Endothelial cell (in vitro differentiated cells): ENCODE results near the gene PLSCR1. TPM values are rescaled to one million over a fixed set of nuclear protein-coding genes. Genes with fewer than 3 reads are reported as not detected.

ENCODE experiments used
- DNase-seq: peaks from one replicate; pipeline ENCODE4 v3.0.0; 2021; ENCODE audit warnings: low spot score
- H3K27ac Mint-ChIP-seq: one replicate; pipeline ENCODE4 v1.8.0; 2021; ENCODE audit warnings: mixed read lengths, inconsistent platforms; ENCODE audit not compliant: unreplicated experiment
- H3K27me3 Mint-ChIP-seq: one replicate; pipeline ENCODE4 v1.8.0; 2021; ENCODE audit warnings: mild to moderate bottlenecking, moderate library complexity, mixed read lengths, inconsistent platforms; ENCODE audit not compliant: unreplicated experiment
- H3K36me3 Mint-ChIP-seq: one replicate; pipeline ENCODE4 v1.8.0; 2021; ENCODE audit warnings: mild to moderate bottlenecking, low read depth, mixed read lengths, inconsistent platforms; ENCODE audit not compliant: unreplicated experiment
- H3K4me1 Mint-ChIP-seq: one replicate; pipeline ENCODE4 v1.8.0; 2021; ENCODE audit warnings: mild to moderate bottlenecking, mixed read lengths, inconsistent platforms; ENCODE audit not compliant: unreplicated experiment
- H3K4me3 Mint-ChIP-seq: one replicate; pipeline ENCODE4 v1.8.0; 2021; ENCODE audit warnings: mild to moderate bottlenecking, mixed read lengths, inconsistent platforms; ENCODE audit not compliant: unreplicated experiment
- H3K9me3 Mint-ChIP-seq: one replicate; pipeline ENCODE4 v1.8.0; 2021; ENCODE audit warnings: mixed read lengths, inconsistent platforms; ENCODE audit not compliant: unreplicated experiment
- CTCF ChIP-seq: fragments of 200-600 bp; sonication (generic); IDR thresholded peaks from one replicate; pipeline ENCODE4 v1.5.0; 2021; ENCODE audit warnings: antibody characterized with exemption; ENCODE audit not compliant: unreplicated experiment
- total RNA-seq: library from RNA; stranded (reverse); fragmentation: NEBNext Ultra II Directional; extraction: Animal tissue kit (Norgen Biotek cat#: 25700); gene quantifications from one replicate; pipeline ENCODE4 v1.2.1, GENCODE V29; 2021; ENCODE audit not compliant: unreplicated experiment

PLSCR1 gene
- total RNA-seq, 1 donor from 2014 or later, result 77.1 TPM

GRCh38 chr3:146503461-146504202 lies 40.8 kb downstream of the PLSCR1 start:
- peak overlapping the region; percentile 52 for H3K27ac Mint-ChIP-seq
- no peak for DNase-seq
- H3K4me3 Mint-ChIP-seq, result no peak overlapping the region
- H3K27me3 Mint-ChIP-seq, result no peaks in the 10 kb centered on the region
- TF ChIP-seq CTCF, result no peak
- H3K4me1 Mint-ChIP-seq, result peaks cover 36% of the 10 kb centered on the region
- H3K36me3 Mint-ChIP-seq, result no peaks in the 10 kb centered on the region
- no peaks in the 10 kb centered on the region for H3K9me3 Mint-ChIP-seq

GRCh38 chr3:146502887-146503460 lies 41.4 kb downstream of the PLSCR1 start:
- no peaks in the 10 kb centered on the region for H3K27me3 Mint-ChIP-seq
- TF ChIP-seq CTCF, result no peak
- no peaks in the 10 kb centered on the region for H3K36me3 Mint-ChIP-seq
- no peak for DNase-seq
- H3K4me1 Mint-ChIP-seq, result peaks cover 31% of the 10 kb centered on the region
- H3K27ac Mint-ChIP-seq, result peak overlapping the region; percentile 52
- no peaks in the 10 kb centered on the region for H3K9me3 Mint-ChIP-seq
- H3K4me3 Mint-ChIP-seq, result no peak overlapping the region

- Mint-ChIP-seq H3K36me3 (no peaks in the 10 kb centered on the region), H3K4me3 (no peak overlapping the region)
Measured at GRCh38 chr3:146501752-146502151, 42.7 kb downstream of the PLSCR1 start.

GRCh38 chr3:146499701-146500100 lies 44.7 kb downstream of the PLSCR1 start:
- Mint-ChIP-seq H3K4me3 (no peak overlapping the region), H3K36me3 (no peaks in the 10 kb centered on the region), H3K9me3 (no peaks in the 10 kb centered on the region), H3K4me1 (peaks cover 12% of the 10 kb centered on the region), H3K27me3 (no peaks in the 10 kb centered on the region), H3K27ac (no peak overlapping the region)
- no peak for TF ChIP-seq CTCF
- no peak for DNase-seq

More at GRCh38 chr3:146501752-146502151, 42.7 kb downstream of the PLSCR1 start:
- Mint-ChIP-seq H3K4me1 (peaks cover 20% of the 10 kb centered on the region), H3K27me3 (no peaks in the 10 kb centered on the region), H3K9me3 (no peaks in the 10 kb centered on the region), H3K27ac (no peak overlapping the region)
- no peak for DNase-seq
- TF ChIP-seq CTCF, result no peak
